Measurements from ENCODE around the gene KIAA1210. TPM values are rescaled to one million over a fixed set of nuclear protein-coding genes. Genes with fewer than 3 reads are reported as not detected.

KIAA1210 gene
- total RNA-seq (2021; ENCODE audit: unreplicated experiment), result not detected
- not detected in 2 replicates for polyA plus RNA-seq (2012)
- Bru-seq, nascent RNA, result percentile 1 among the genes with signal in this experiment
- percentile 1 among the genes with signal in this experiment for BruChase-seq, experiment 1, labeled RNA remaining after a 6-hour chase
- not detected for BruChase-seq, experiment 2, labeled RNA remaining after a 2-hour chase
- long read RNA-seq, result 0 reads

DNA sequence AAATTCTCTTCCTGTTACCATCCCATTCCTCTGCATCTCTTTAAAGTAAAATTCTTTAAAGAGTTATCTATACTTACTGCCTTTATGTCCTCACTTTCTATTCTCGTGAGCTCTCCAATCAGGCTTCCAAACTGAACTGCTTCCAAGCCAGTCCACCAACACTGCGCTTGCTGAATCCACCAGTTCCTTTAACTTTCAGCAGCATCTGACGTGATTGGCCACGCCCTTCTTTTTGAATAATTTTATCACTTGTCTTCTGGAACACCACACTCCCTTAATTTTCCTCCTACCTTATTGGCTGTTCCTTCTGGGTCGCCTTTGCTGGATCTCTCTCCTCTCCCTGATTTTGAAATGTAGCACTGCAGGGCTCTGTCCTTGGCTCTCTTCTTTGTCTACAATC is at the start of gene KIAA1210:
KIAA1210 (minus strand) TSS at position 163 of the 400 bp plus-strand sequence. CDS start 4,170 bp downstream, outside the sequence.
- POLR2A ChIA-PET, result interaction anchor here (0.6 kb wide), 1 partner anchor 724 kb away, joined by 5 read pairs; no protein-coding TSS in a partner anchor
- no TSS peak for BruUV-seq (replicated peaks)

DNA sequence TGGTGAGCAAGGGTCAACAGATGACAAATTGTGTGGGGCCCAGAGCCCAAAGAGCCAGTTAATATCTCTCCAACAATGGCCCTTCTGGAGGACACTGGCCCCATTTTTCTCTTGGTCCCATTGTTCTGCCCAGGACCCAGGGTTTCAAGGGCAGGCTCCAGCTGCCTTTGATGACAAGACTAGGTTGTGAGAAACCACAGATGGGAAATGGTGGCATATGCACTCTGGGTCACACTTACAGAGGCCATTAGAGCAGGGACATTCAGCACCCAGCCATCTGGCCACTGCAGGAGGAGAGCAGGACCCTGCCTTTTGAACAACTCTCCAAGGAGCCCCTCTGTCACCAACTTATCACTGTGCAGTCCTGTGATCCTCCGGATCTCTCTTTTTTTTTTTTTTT is 49.7 kb upstream of the KIAA1210 start:
- intact Hi-C loops (cut with micrococcal nuclease), result no loop called here
- Histone ChIP-seq H3K36me3 (ENCODE audit: control insufficient read depth in 1 of 2, insufficient read depth in 2 of 2, low read length in 2 of 2) (no peaks in the 10 kb centered on the region), H3K79me2 (ENCODE audit: insufficient read depth, low read length) (no peaks in the 10 kb centered on the region), H3K9me2 (ENCODE audit: insufficient read depth) (no peaks in the 10 kb centered on the region), H3K4me2 (ENCODE audit: low read length) (no peak overlapping the region), H3K4me1 (ENCODE audit: control insufficient read depth in 1 of 2, insufficient read depth in 2 of 2, low read length in 2 of 2) (no peaks in the 10 kb centered on the region), H2AFZ (ENCODE audit: low read depth, low read length, poor library complexity, severe bottlenecking) (no peak overlapping the region), H3K27ac (ENCODE audit: low read depth, low read length) (no peak overlapping the region), H3K27me3 (ENCODE audit: insufficient read depth, low read length) (no peaks in the 10 kb centered on the region), H3K9me3 (ENCODE audit: control insufficient read depth in 1 of 2, insufficient read depth in 1 of 2, low read depth in 1 of 2, low read length in 2 of 2) (no peaks in the 10 kb centered on the region), H4K20me1 (ENCODE audit: insufficient read depth) (no peaks in the 10 kb centered on the region), H3K4me3 (replicated peaks in 1 of 2; ENCODE audit: low read depth in 1 of 2, low read length in 2 of 2) (no peak overlapping the region), H3K9ac (ENCODE audit: low read length) (no peak overlapping the region)
- ChIA-PET POLR2A (no interaction called here), RAD21 (ENCODE audit: low non-redundant PET in 1 of 2, low total read pairs in 2 of 2, uncharacterized antibody in 2 of 2, unreplicated experiment in 2 of 2) (no interaction called here), CTCF (no interaction called here)
- BruUV-seq (replicated peaks), result no TSS peak
- TF ChIP-seq, protein P1, sequence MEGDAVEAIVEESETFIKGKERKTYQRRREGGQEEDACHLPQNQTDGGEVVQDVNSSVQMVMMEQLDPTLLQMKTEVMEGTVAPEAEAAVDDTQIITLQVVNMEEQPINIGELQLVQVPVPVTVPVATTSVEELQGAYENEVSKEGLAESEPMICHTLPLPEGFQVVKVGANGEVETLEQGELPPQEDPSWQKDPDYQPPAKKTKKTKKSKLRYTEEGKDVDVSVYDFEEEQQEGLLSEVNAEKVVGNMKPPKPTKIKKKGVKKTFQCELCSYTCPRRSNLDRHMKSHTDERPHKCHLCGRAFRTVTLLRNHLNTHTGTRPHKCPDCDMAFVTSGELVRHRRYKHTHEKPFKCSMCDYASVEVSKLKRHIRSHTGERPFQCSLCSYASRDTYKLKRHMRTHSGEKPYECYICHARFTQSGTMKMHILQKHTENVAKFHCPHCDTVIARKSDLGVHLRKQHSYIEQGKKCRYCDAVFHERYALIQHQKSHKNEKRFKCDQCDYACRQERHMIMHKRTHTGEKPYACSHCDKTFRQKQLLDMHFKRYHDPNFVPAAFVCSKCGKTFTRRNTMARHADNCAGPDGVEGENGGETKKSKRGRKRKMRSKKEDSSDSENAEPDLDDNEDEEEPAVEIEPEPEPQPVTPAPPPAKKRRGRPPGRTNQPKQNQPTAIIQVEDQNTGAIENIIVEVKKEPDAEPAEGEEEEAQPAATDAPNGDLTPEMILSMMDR (IDR thresholded peaks at IDR 0.05 in 2 of 3, conservative IDR thresholded peaks at IDR 0.05 in 1 of 3; ENCODE audit: borderline replicate concordance in 1 of 3, insufficient read depth in 1 of 3, low read depth in 2 of 3, low read length in 2 of 3), result no peak
- TF ChIP-seq, protein P2, sequence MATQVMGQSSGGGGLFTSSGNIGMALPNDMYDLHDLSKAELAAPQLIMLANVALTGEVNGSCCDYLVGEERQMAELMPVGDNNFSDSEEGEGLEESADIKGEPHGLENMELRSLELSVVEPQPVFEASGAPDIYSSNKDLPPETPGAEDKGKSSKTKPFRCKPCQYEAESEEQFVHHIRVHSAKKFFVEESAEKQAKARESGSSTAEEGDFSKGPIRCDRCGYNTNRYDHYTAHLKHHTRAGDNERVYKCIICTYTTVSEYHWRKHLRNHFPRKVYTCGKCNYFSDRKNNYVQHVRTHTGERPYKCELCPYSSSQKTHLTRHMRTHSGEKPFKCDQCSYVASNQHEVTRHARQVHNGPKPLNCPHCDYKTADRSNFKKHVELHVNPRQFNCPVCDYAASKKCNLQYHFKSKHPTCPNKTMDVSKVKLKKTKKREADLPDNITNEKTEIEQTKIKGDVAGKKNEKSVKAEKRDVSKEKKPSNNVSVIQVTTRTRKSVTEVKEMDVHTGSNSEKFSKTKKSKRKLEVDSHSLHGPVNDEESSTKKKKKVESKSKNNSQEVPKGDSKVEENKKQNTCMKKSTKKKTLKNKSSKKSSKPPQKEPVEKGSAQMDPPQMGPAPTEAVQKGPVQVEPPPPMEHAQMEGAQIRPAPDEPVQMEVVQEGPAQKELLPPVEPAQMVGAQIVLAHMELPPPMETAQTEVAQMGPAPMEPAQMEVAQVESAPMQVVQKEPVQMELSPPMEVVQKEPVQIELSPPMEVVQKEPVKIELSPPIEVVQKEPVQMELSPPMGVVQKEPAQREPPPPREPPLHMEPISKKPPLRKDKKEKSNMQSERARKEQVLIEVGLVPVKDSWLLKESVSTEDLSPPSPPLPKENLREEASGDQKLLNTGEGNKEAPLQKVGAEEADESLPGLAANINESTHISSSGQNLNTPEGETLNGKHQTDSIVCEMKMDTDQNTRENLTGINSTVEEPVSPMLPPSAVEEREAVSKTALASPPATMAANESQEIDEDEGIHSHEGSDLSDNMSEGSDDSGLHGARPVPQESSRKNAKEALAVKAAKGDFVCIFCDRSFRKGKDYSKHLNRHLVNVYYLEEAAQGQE (IDR thresholded peaks at IDR 0.05; ENCODE audit: low read depth), result no peak
- no peak for DNase-seq (ENCODE audit: low read depth, low spot score)
- ATAC-seq, result no peak

More for the DNA sequence above, at the start of gene KIAA1210:
- Histone ChIP-seq H3K9ac (ENCODE audit: low read length) (no peak within 1 kb of the TSS), H3K27ac (ENCODE audit: low read depth, low read length) (no peak within 1 kb of the TSS), H4K20me1 (ENCODE audit: insufficient read depth) (no peaks in the 10 kb centered on the region), H3K4me1 (ENCODE audit: control insufficient read depth in 1 of 2, insufficient read depth in 2 of 2, low read length in 2 of 2) (no peaks in the 10 kb centered on the region), H3K9me2 (ENCODE audit: insufficient read depth) (no peaks in the 10 kb centered on the region), H3K79me2 (ENCODE audit: insufficient read depth, low read length) (no peaks in the 10 kb centered on the region), H3K4me3 (replicated peaks in 1 of 2; ENCODE audit: low read depth in 1 of 2, low read length in 2 of 2) (no peak within 1 kb of the TSS), H3K9me3 (ENCODE audit: control insufficient read depth in 1 of 2, insufficient read depth in 1 of 2, low read depth in 1 of 2, low read length in 2 of 2) (no peaks in the 10 kb centered on the region), H3K27me3 (ENCODE audit: insufficient read depth, low read length) (no peaks in the 10 kb centered on the region), H3K36me3 (ENCODE audit: control insufficient read depth in 1 of 2, insufficient read depth in 2 of 2, low read length in 2 of 2) (no peaks in the 10 kb centered on the region), H2AFZ (ENCODE audit: low read depth, low read length, poor library complexity, severe bottlenecking) (no peak within 1 kb of the TSS), H3K4me2 (ENCODE audit: low read length) (no peak within 1 kb of the TSS)
- intact Hi-C loops (cut with micrococcal nuclease), result no loop called here
- DNase-seq (ENCODE audit: low read depth, low spot score), result no peak
- RAD21 ChIA-PET (ENCODE audit: low non-redundant PET in 1 of 2, low total read pairs in 2 of 2, uncharacterized antibody in 2 of 2, unreplicated experiment in 2 of 2), result no interaction called here
- ATAC-seq, result no peak
- CTCF ChIA-PET, result no interaction called here
- no peak for TF ChIP-seq YY1 (IDR thresholded peaks at IDR 0.05; ENCODE audit: extremely low read depth, insufficient replicate concordance, low read depth, low read length)
- no peak for TF ChIP-seq CBX3 (IDR thresholded peaks at IDR 0.05; ENCODE audit: low read depth)
- TF ChIP-seq, protein P3, sequence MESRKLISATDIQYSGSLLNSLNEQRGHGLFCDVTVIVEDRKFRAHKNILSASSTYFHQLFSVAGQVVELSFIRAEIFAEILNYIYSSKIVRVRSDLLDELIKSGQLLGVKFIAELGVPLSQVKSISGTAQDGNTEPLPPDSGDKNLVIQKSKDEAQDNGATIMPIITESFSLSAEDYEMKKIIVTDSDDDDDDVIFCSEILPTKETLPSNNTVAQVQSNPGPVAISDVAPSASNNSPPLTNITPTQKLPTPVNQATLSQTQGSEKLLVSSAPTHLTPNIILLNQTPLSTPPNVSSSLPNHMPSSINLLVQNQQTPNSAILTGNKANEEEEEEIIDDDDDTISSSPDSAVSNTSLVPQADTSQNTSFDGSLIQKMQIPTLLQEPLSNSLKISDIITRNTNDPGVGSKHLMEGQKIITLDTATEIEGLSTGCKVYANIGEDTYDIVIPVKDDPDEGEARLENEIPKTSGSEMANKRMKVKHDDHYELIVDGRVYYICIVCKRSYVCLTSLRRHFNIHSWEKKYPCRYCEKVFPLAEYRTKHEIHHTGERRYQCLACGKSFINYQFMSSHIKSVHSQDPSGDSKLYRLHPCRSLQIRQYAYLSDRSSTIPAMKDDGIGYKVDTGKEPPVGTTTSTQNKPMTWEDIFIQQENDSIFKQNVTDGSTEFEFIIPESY (IDR thresholded peaks at IDR 0.05; ENCODE audit: extremely low read depth, insufficient replicate concordance, low read length), result no peak
- TF ChIP-seq, protein P4, sequence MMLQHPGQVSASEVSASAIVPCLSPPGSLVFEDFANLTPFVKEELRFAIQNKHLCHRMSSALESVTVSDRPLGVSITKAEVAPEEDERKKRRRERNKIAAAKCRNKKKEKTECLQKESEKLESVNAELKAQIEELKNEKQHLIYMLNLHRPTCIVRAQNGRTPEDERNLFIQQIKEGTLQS (IDR thresholded peaks at IDR 0.05), result no peak
- TF ChIP-seq POLR2A (IDR thresholded peaks at IDR 0.05; ENCODE audit: borderline replicate concordance, extremely low read depth, insufficient read depth, insufficient read length), result no peak
- no peak for TF ChIP-seq POLR2AphosphoS5 (IDR thresholded peaks at IDR 0.05; ENCODE audit: low read depth, low read length)
- TF ChIP-seq EZH2phosphoT487 (IDR thresholded peaks at IDR 0.05; ENCODE audit: borderline replicate concordance), result no peak
